Endodermal cell (in vitro differentiated cells): ENCODE data around the gene HS6ST1. TPM values are rescaled to one million over a fixed set of nuclear protein-coding genes. Genes with fewer than 3 reads are reported as not detected.
A peak's percentile ranks its signal among the peaks of the same experiment; 100 is the strongest.

Experiments
- DNase-seq: peaks from one replicate; pipeline ENCODE4 v3.0.0-alpha.2; 2017
- H3K27ac ChIP-seq: 2 replicates; pipeline ENCODE4 v1.5.1; 2013; ENCODE audit warnings: mild to moderate bottlenecking, low read depth, low read length, moderate library complexity
- H3K27me3 ChIP-seq: 2 replicates; pipeline ENCODE4 v1.6.1; 2013; ENCODE audit warnings: mild to moderate bottlenecking, low read length, moderate library complexity; ENCODE audit not compliant: insufficient read depth, control insufficient read depth, poor library complexity, severe bottlenecking
- H3K36me3 ChIP-seq: 2 replicates; pipeline ENCODE4 v1.7.0; 2013; ENCODE audit warnings: mild to moderate bottlenecking, low read length, moderate library complexity; ENCODE audit not compliant: control insufficient read depth, insufficient read depth
- H3K4me1 ChIP-seq: one replicate; pipeline ENCODE4 v1.7.0; 2013; ENCODE audit warnings: low read length; ENCODE audit not compliant: control insufficient read depth, insufficient read depth
- H3K4me3 ChIP-seq: 2 replicates; pipeline ENCODE4 v1.5.1; 2013; ENCODE audit warnings: mild to moderate bottlenecking, low read length, moderate library complexity
- H3K9ac ChIP-seq: 2 replicates; pipeline ENCODE4 v1.6.1; 2013; ENCODE audit warnings: mild to moderate bottlenecking, low read length, moderate library complexity; ENCODE audit not compliant: poor library complexity, severe bottlenecking; ENCODE audit errors: extremely low read depth
- H3K9me3 ChIP-seq: 2 replicates; pipeline ENCODE4 v1.6.1; 2013; ENCODE audit warnings: mild to moderate bottlenecking, low read length, moderate library complexity; ENCODE audit not compliant: control insufficient read depth
- H3K27ac Mint-ChIP-seq: 2 replicates; pipeline ENCODE4 v1.8.0; 2020; ENCODE audit warnings: mixed read lengths
- H3K27me3 Mint-ChIP-seq: 2 replicates; pipeline ENCODE4 v1.8.0; 2021; ENCODE audit warnings: mild to moderate bottlenecking, mixed read lengths; ENCODE audit not compliant: insufficient read depth
- H3K36me3 Mint-ChIP-seq: 2 replicates; pipeline ENCODE4 v1.8.0; 2020; ENCODE audit warnings: low read depth, mixed read lengths
- H3K4me1 Mint-ChIP-seq: 2 replicates; pipeline ENCODE4 v1.8.0; 2020; ENCODE audit warnings: mixed read lengths
- H3K4me3 Mint-ChIP-seq: 2 replicates; pipeline ENCODE4 v1.8.0; 2020; ENCODE audit warnings: mild to moderate bottlenecking, moderate library complexity, mixed read lengths
- H3K9me3 Mint-ChIP-seq: 2 replicates; pipeline ENCODE4 v1.8.0; 2020; ENCODE audit warnings: mild to moderate bottlenecking, mixed read lengths
- CTCF ChIP-seq: fragments of 200-600 bp; sonication (generic); conservative IDR thresholded peaks from 2 replicates; pipeline ENCODE4 v1.5.0; 2021; ENCODE audit warnings: antibody characterized with exemption, mild to moderate bottlenecking
- WGBS, 2 experiments: methylation state at CpG; one replicate each; pipeline versions ENCODE4 v1.1.5 to v1.1.7; 2013; ENCODE audit warnings: missing lambda C conversion rate in 2 of 2, mixed read lengths in 1 of 2; ENCODE audit not compliant: insufficient coverage in 1 of 2, insufficient read length in 1 of 2; 5-methylcytosine and 5-hydroxymethylcytosine counted together
- total RNA-seq, 2 donors: library from RNA; stranded (reverse); fragmentation: NEBNext Ultra II Directional in 1 of 2; extraction: Animal tissue kit (Norgen Biotek cat#: 25700) in 1 of 2; gene quantifications; 2 replicates in 1 of 2; 3 replicates in 1 of 2; pipeline ENCODE4 v1.2.1, GENCODE V29; 2021

The HS6ST1 gene
- total RNA-seq, 2 donors from 2014 or later: 93.0 to 106 TPM

- DNase-seq: peak; percentile 50
- Histone ChIP-seq H3K27me3 (no peaks in the 10 kb centered on the region), H3K9me3 (no peaks in the 10 kb centered on the region), H3K4me1 (peaks cover 4% of the 10 kb centered on the region), H3K36me3 (no peaks in the 10 kb centered on the region), H3K4me3 (no peak overlapping the region), H3K9ac (no peak overlapping the region), H3K27ac (no peak overlapping the region)
- H3K4me3 Mint-ChIP-seq: no peak overlapping the region
- no peak for TF ChIP-seq CTCF
- H3K9me3 Mint-ChIP-seq: peaks cover 20% of the 10 kb centered on the region
- peaks cover 17% of the 10 kb centered on the region for H3K4me1 Mint-ChIP-seq
- peaks cover 7% of the 10 kb centered on the region for H3K36me3 Mint-ChIP-seq
- no peak overlapping the region for H3K27ac Mint-ChIP-seq
- WGBS, 2 experiments: 88 to 91% methylated on average over 7 to 10 of the region's 10 CpGs
- no peaks in the 10 kb centered on the region for H3K27me3 Mint-ChIP-seq
These were observed 48.2 kb upstream of the HS6ST1 start for GRCh38 chr2:128366713-128367511.

- no peaks in the 10 kb centered on the region for H3K9me3 ChIP-seq
- Mint-ChIP-seq H3K9me3 (peaks cover 20% of the 10 kb centered on the region), H3K27me3 (peaks cover under 1% of the 10 kb centered on the region), H3K36me3 (peaks cover 7% of the 10 kb centered on the region), H3K4me1 (peaks cover 17% of the 10 kb centered on the region), H3K4me3 (no peak overlapping the region), H3K27ac (peak overlapping the region; percentile 11)
- H3K27ac ChIP-seq: no peak overlapping the region
- H3K4me1 ChIP-seq: peaks cover 4% of the 10 kb centered on the region
- H3K9ac ChIP-seq: no peak overlapping the region
- TF ChIP-seq CTCF: no peak
- peak; percentile 42 for DNase-seq
- H3K4me3 ChIP-seq: no peak overlapping the region
- no peaks in the 10 kb centered on the region for H3K36me3 ChIP-seq
- 92 to 99% methylated on average over 9 to 12 of the region's 12 CpGs for WGBS, 2 experiments
- no peaks in the 10 kb centered on the region for H3K27me3 ChIP-seq
These were observed 46.7 kb upstream of the HS6ST1 start for GRCh38 chr2:128365217-128365905.

- Mint-ChIP-seq H3K27ac (no peak overlapping the region), H3K36me3 (peaks cover 7% of the 10 kb centered on the region), H3K27me3 (peaks cover 4% of the 10 kb centered on the region), H3K4me1 (peaks cover 17% of the 10 kb centered on the region), H3K9me3 (peaks cover 11% of the 10 kb centered on the region), H3K4me3 (no peak overlapping the region)
- Histone ChIP-seq H3K9me3 (no peaks in the 10 kb centered on the region), H3K4me1 (peaks cover 4% of the 10 kb centered on the region), H3K4me3 (no peak overlapping the region), H3K27ac (no peak overlapping the region), H3K27me3 (no peaks in the 10 kb centered on the region), H3K9ac (no peak overlapping the region), H3K36me3 (no peaks in the 10 kb centered on the region)
- WGBS, 2 experiments: 93 to 97% methylated on average over 6 to 8 of the region's 8 CpGs
- DNase-seq: peak; percentile 53
- TF ChIP-seq CTCF: no peak
These were observed 45.8 kb upstream of the HS6ST1 start for GRCh38 chr2:128364441-128364911.
